Raji (cell line): ENCODE data around the gene C10orf90.

ENCODE experiments used
- POLR2A ChIP-seq: IDR thresholded peaks from 2 replicates; pipeline ENCODE4 v1.6.1; 2011; ENCODE audit warnings: low read depth, low read length, control low read depth; ENCODE audit not compliant: insufficient read depth

Gene C10orf90

GRCh38 chr10:126618466-126618865 is 52.0 kb downstream of the C10orf90 start:
- TF ChIP-seq POLR2A, result no peak

GRCh38 chr10:126617733-126618132 is 52.8 kb downstream of the C10orf90 start:
- TF ChIP-seq POLR2A, result no peak

- no peak for TF ChIP-seq POLR2A
Measured at GRCh38 chr10:126617208-126617607, 53.3 kb downstream of the C10orf90 start.

- TF ChIP-seq POLR2A, result no peak
Measured at GRCh38 chr10:126616737-126617136, 53.8 kb downstream of the C10orf90 start.

GRCh38 chr10:126611303-126611702 is 59.2 kb downstream of the C10orf90 start:
- TF ChIP-seq POLR2A, result no peak

GRCh38 chr10:126609566-126609965 is 60.9 kb downstream of the C10orf90 start:
- no peak for TF ChIP-seq POLR2A

- no peak for TF ChIP-seq POLR2A
Measured at GRCh38 chr10:126599949-126600682, 70.4 kb downstream of the C10orf90 start.

- no peak for TF ChIP-seq POLR2A
Measured at GRCh38 chr10:126598009-126598408, 72.5 kb downstream of the C10orf90 start.

- no peak for TF ChIP-seq POLR2A
Measured at GRCh38 chr10:126597211-126597610, 73.3 kb downstream of the C10orf90 start.

- TF ChIP-seq POLR2A, result no peak
Measured at GRCh38 chr10:126596472-126597016, 73.9 kb downstream of the C10orf90 start.

- TF ChIP-seq POLR2A, result no peak
Measured at GRCh38 chr10:126595160-126595559, 75.3 kb downstream of the C10orf90 start.

GRCh38 chr10:126593968-126594701 is 76.4 kb downstream of the C10orf90 start:
- no peak for TF ChIP-seq POLR2A

- TF ChIP-seq POLR2A, result no peak
Measured at GRCh38 chr10:126592901-126593300, 77.6 kb downstream of the C10orf90 start.

GRCh38 chr10:126588024-126588423 is 82.5 kb downstream of the C10orf90 start:
- no peak for TF ChIP-seq POLR2A

GRCh38 chr10:126586878-126587277 is 83.6 kb downstream of the C10orf90 start:
- no peak for TF ChIP-seq POLR2A

GRCh38 chr10:126586128-126586527 is 84.4 kb downstream of the C10orf90 start:
- TF ChIP-seq POLR2A, result no peak

- no peak for TF ChIP-seq POLR2A
Measured at GRCh38 chr10:126585249-126586017, 85.1 kb downstream of the C10orf90 start.
